IMR-90 (cell line): Measurements from ENCODE around the gene C16orf92. TPM values are rescaled to one million over a fixed set of nuclear protein-coding genes. Genes with fewer than 3 reads are reported as not detected.

Experiments used
- ATAC-seq: fragments of 200-7000 bp; cut with Tn5 transposase; 2 replicates; pipeline ENCODE4 v1.9.1; 2020; ENCODE audit warnings: low read depth, mild to moderate bottlenecking, moderate library complexity
- BruUV-seq: library from RNA; stranded (reverse); fragments of 400-500 nt; replicated peaks from 2 replicates; lab custom pipeline; 2021; lab: Mats Ljungman, UMichigan
- CTCF ChIA-PET: fragments of 300-600 bp; formaldehyde crosslinking; extraction: SDS; loops from one replicate; lab custom pipeline; 2021; ENCODE audit warnings: antibody characterized with exemption; lab: Yijun Ruan, JAX
- POLR2A ChIA-PET: fragments of 300-600 bp; sonication (Branson Sonifier 250); formaldehyde crosslinking; loops from one replicate; lab custom pipeline; 2022; ENCODE audit warnings: antibody characterized with exemption; ENCODE audit not compliant: unreplicated experiment; lab: Charles Lee
- DNase-seq: peaks from one replicate; pipeline ENCODE4 v3.0.0; 2013
- H2AFZ ChIP-seq: replicated peaks from 2 replicates; pipeline ENCODE3; 2013; ENCODE audit warnings: low read length, mild to moderate bottlenecking; ENCODE audit not compliant: poor library complexity
- H2AK5ac ChIP-seq: 2 replicates; pipeline ENCODE4 v1.6.1; 2013; ENCODE audit warnings: low read depth, low read length, inconsistent platforms
- H2AK9ac ChIP-seq: replicated peaks from 2 replicates; pipeline ENCODE3; 2013; ENCODE audit warnings: mild to moderate bottlenecking, low read depth, low read length, moderate library complexity; ENCODE audit not compliant: poor library complexity
- H2BK120ac ChIP-seq: 2 replicates; pipeline ENCODE4 v1.6.1; 2013; ENCODE audit warnings: low read depth, low read length, inconsistent platforms
- H2BK15ac ChIP-seq: 3 replicates; pipeline ENCODE4 v1.6.1; 2013; ENCODE audit warnings: low read depth, low read length, inconsistent platforms
- H2BK20ac ChIP-seq: 2 replicates; pipeline ENCODE4 v1.6.1; 2013; ENCODE audit warnings: low read depth, mild to moderate bottlenecking, inconsistent platforms, low read length, moderate library complexity
- H2BK5ac ChIP-seq: 2 replicates; pipeline ENCODE4 v1.6.1; 2013; ENCODE audit warnings: mild to moderate bottlenecking, low read depth, low read length, inconsistent platforms; ENCODE audit not compliant: poor library complexity, severe bottlenecking
- H3K14ac ChIP-seq: replicated peaks from 2 replicates; pipeline ENCODE4 v1.6.1; 2013; ENCODE audit warnings: low read depth, low read length, inconsistent platforms
- H3K18ac ChIP-seq: 2 replicates; pipeline ENCODE4 v1.6.1; 2013; ENCODE audit warnings: low read depth, low read length, control low read depth
- H3K23ac ChIP-seq: 2 replicates; pipeline ENCODE4 v1.6.1; 2013; ENCODE audit warnings: low read depth, low read length, inconsistent platforms
- H3K27ac ChIP-seq: 2 replicates; pipeline ENCODE4 v1.5.1; 2013; ENCODE audit warnings: mild to moderate bottlenecking, control low read depth, low read length; ENCODE audit not compliant: insufficient read depth
- H3K27me3 ChIP-seq: 2 replicates; pipeline ENCODE4 v1.6.1; 2013; ENCODE audit warnings: low read length; ENCODE audit not compliant: control insufficient read depth, insufficient read depth
- H3K36me3 ChIP-seq: 2 replicates; pipeline ENCODE4 v1.6.1; 2013; ENCODE audit warnings: low read length, mixed read lengths; ENCODE audit not compliant: control insufficient read depth, insufficient read depth
- H3K4ac ChIP-seq: 2 replicates; pipeline ENCODE4 v1.6.1; 2013; ENCODE audit warnings: low read depth, low read length, inconsistent platforms
- H3K4me1 ChIP-seq: 2 replicates; pipeline ENCODE4 v1.6.1; 2013; ENCODE audit warnings: low read length, mixed read lengths; ENCODE audit not compliant: control insufficient read depth, insufficient read depth
- H3K4me2 ChIP-seq: 2 replicates; pipeline ENCODE4 v1.6.1; 2013; ENCODE audit warnings: low read depth, mild to moderate bottlenecking, control low read depth, low read length, moderate library complexity
- H3K4me3 ChIP-seq: 2 replicates; pipeline ENCODE4 v1.5.1; 2013; ENCODE audit warnings: low read depth, mild to moderate bottlenecking, control low read depth, low read length, moderate library complexity; ENCODE audit not compliant: insufficient read depth
- H3K56ac ChIP-seq: 2 replicates; pipeline ENCODE4 v1.6.1; 2013; ENCODE audit warnings: low read length, inconsistent platforms; ENCODE audit not compliant: insufficient read depth; ENCODE audit errors: extremely low read depth
- H3K79me1 ChIP-seq, 2 experiments: 2 replicates each; pipeline ENCODE4 v1.6.1; 2013; ENCODE audit warnings: low read length in 2 of 2, inconsistent platforms in 1 of 2, low read depth in 1 of 2
- H3K9ac ChIP-seq: 2 replicates; pipeline ENCODE4 v1.6.1; 2013; ENCODE audit warnings: low read depth, low read length, control low read depth
- H3K9me1 ChIP-seq: 2 replicates; pipeline ENCODE4 v1.6.1; 2013; ENCODE audit warnings: low read length, inconsistent platforms; ENCODE audit not compliant: insufficient read depth
- H3K9me3 ChIP-seq: 2 replicates; pipeline ENCODE4 v1.6.1; 2013; ENCODE audit warnings: low read length; ENCODE audit not compliant: control insufficient read depth, insufficient read depth
- H4K20me1 ChIP-seq: 2 replicates; pipeline ENCODE4 v1.6.1; 2013; ENCODE audit warnings: low read length, inconsistent platforms; ENCODE audit not compliant: insufficient read depth
- H4K5ac ChIP-seq: 2 replicates; pipeline ENCODE4 v1.6.1; 2013; ENCODE audit warnings: mild to moderate bottlenecking, low read depth, low read length, control low read depth
- H4K8ac ChIP-seq, 2 experiments: 2 replicates each; pipeline ENCODE4 v1.6.1; 2013; ENCODE audit warnings: low read depth in 2 of 2, low read length in 2 of 2, control low read depth in 1 of 2, inconsistent platforms in 1 of 2
- H4K91ac ChIP-seq: 2 replicates; pipeline ENCODE4 v1.6.1; 2013; ENCODE audit warnings: low read depth, low read length, inconsistent platforms; ENCODE audit not compliant: insufficient read depth
- BHLHE40 ChIP-seq: fragments of 150-350 bp; IDR thresholded peaks from 2 replicates; pipeline ENCODE4 v1.6.1; 2016; ENCODE audit warnings: mild to moderate bottlenecking, low read depth, low read length
- CEBPB ChIP-seq: IDR thresholded peaks from 2 replicates; pipeline ENCODE4 v1.6.1; 2012; ENCODE audit warnings: low read depth, low read length, improper control_type of control experiment
- CHD1 ChIP-seq: IDR thresholded peaks from 2 replicates; pipeline ENCODE4 v1.6.1; 2012; ENCODE audit warnings: low read depth, low read length, improper control_type of control experiment
- CTCF ChIP-seq: conservative IDR thresholded peaks from 2 replicates; pipeline ENCODE4 v1.5.1; 2012; ENCODE audit warnings: mild to moderate bottlenecking, low read depth, low read length, improper control_type of control experiment
- ELK1 ChIP-seq: fragments of 150-350 bp; IDR thresholded peaks from 2 replicates; pipeline ENCODE4 v1.6.1; 2016; ENCODE audit warnings: low read depth, mild to moderate bottlenecking, low read length, moderate library complexity, borderline replicate concordance
- FOS ChIP-seq: fragments of 150-350 bp; IDR thresholded peaks from 2 replicates; pipeline ENCODE4 v1.6.1; 2016; ENCODE audit warnings: low read depth, low read length
- MAFK ChIP-seq: IDR thresholded peaks from 2 replicates; pipeline ENCODE4 v1.6.1; 2012; ENCODE audit warnings: low read depth, low read length, improper control_type of control experiment
- NFE2L2 ChIP-seq: fragments of 150-350 bp; IDR thresholded peaks from 2 replicates; pipeline ENCODE4 v1.6.1; 2016; ENCODE audit warnings: low read depth, mild to moderate bottlenecking, low read length
- RAD21 ChIP-seq: IDR thresholded peaks from 2 replicates; pipeline ENCODE4 v1.6.1; 2012; ENCODE audit warnings: low read length, improper control_type of control experiment
- RFX5 ChIP-seq: IDR thresholded peaks from 2 replicates; pipeline ENCODE4 v1.8.0; 2012; ENCODE audit warnings: low read depth, mild to moderate bottlenecking, low read length, moderate library complexity
- SMC3 ChIP-seq: fragments of 150-350 bp; IDR thresholded peaks from 2 replicates; pipeline ENCODE4 v1.6.1; 2016; ENCODE audit warnings: low read depth, mild to moderate bottlenecking, antibody characterized with exemption, low read length, moderate library complexity
- USF2 ChIP-seq: fragments of 150-350 bp; IDR thresholded peaks from 2 replicates; pipeline ENCODE4 v1.6.1; 2017; ENCODE audit warnings: mild to moderate bottlenecking, antibody characterized with exemption, low read length, low read depth
- WGBS, 2 experiments: methylation state at CpG; one replicate each; pipeline versions ENCODE4 v1.1.5 to v1.1.7; 2013; ENCODE audit warnings: missing lambda C conversion rate in 2 of 2; ENCODE audit not compliant: insufficient read length in 1 of 2; ENCODE audit errors: extremely low coverage in 2 of 2; 5-methylcytosine and 5-hydroxymethylcytosine counted together
- dilution Hi-C: fragments of 300-500 bp; cut with HindIII; formaldehyde crosslinking; loops from one replicate; pipeline ENCODE4 v1.14.3; 2018; ENCODE audit warnings: low sequenced_read_pairs; ENCODE audit not compliant: unreplicated experiment
- in situ Hi-C: fragments of 300-500 bp; cut with MboI; formaldehyde crosslinking; loops from 3 replicates; pipeline ENCODE4 v1.14.3; 2019; ENCODE audit warnings: low sequenced_read_pairs, inconsistent platforms, mixed read lengths
- intact Hi-C: fragments of 100-400 bp; cut with micrococcal nuclease; formaldehyde crosslinking; loops from 2 replicates; pipeline ENCODE4 v1.10.0; 2022
- polyA plus RNA-seq, 3 experiments: library from polyadenylated mRNA; depleted of rRNA; stranded (reverse); fragments of >200 nt; gene quantifications; 2 replicates each; pipeline ENCODE4 v1.2.3, GENCODE V29; 2012; ENCODE audit warnings: low replicate concordance in 1 of 3
- total RNA-seq: library from RNA; depleted of rRNA; stranded (reverse); fragments of >200 nt; gene quantifications from 2 replicates; pipeline ENCODE4 v1.2.3, GENCODE V29; 2012

C16orf92 gene
- total and polyA plus RNA-seq, 2 of the 4 experiments (the other 2 are of a cell fraction), result not detected

- Histone ChIP-seq H3K4me3 (no peak overlapping the region), H3K36me3 (peaks cover 84% of the 10 kb centered on the region), H2BK5ac (no peak overlapping the region), H3K4me1 (no peaks in the 10 kb centered on the region), H3K9ac (no peak overlapping the region), H2AK9ac (no peak overlapping the region), H3K4me2 (no peak overlapping the region), H2BK120ac (no peak overlapping the region), H3K23ac (no peak overlapping the region), H3K9me1 (no peaks in the 10 kb centered on the region), H2AFZ (no peak overlapping the region), H3K9me3 (no peaks in the 10 kb centered on the region), H3K14ac (no peak overlapping the region), H3K56ac (no peak overlapping the region), H3K4ac (no peak overlapping the region), H3K18ac (no peak overlapping the region), H3K27me3 (no peaks in the 10 kb centered on the region), H2AK5ac (no peak overlapping the region), H3K79me1 (peaks cover 6 to 22% of the 10 kb centered on the region in 2 experiments; a peak in 2 of 4 replicates), H4K20me1 (no peaks in the 10 kb centered on the region; the same call in 1 of the 2 replicates), H4K8ac (no peak overlapping the region), H2BK15ac (no peak overlapping the region), H3K27ac (no peak overlapping the region), H4K91ac (no peak overlapping the region), H2BK20ac (no peak overlapping the region), H4K5ac (no peak overlapping the region)
- CTCF ChIA-PET, result interaction anchor here (1.3 kb wide), 1 partner anchor 11 kb away, joined by 3 read pairs; the partner anchor contains the start of gene TAOK2
- DNase-seq, result no peak
- BruUV-seq, result no TSS peak
- no peak for ATAC-seq
- TF ChIP-seq SMC3 (no peak), ELK1 (no peak), MAFK (no peak), CHD1 (no peak), NFE2L2 (no peak), FOS (no peak), CTCF (no peak), CEBPB (no peak), BHLHE40 (no peak), RFX5 (no peak), USF2 (no peak), RAD21 (no peak)
- WGBS, 2 experiments, result 100% methylated on average over 1 of the region's 6 CpGs; no CpG with 5 or more reads in 1 of the 2 experiments
- in situ Hi-C loops (no loop called here), dilution Hi-C loops (no loop called here), intact Hi-C loops (no loop called here)
- POLR2A ChIA-PET, result no interaction called here
Measured at GRCh38 chr16:29984137-29984763, 38.7 kb upstream of the C16orf92 start.
